HG03097 (cell line): ENCODE data around the gene OR4K5.
"Not testable (repeated sequence)": the region's sequence is repeated elsewhere in the genome, so short reads cannot be mapped to it uniquely, and the experiment has no call there.

Experiments
- ATAC-seq: cut with Tn5 transposase; IDR thresholded peaks from one replicate; pipeline ENCODE4 v1.9.1; 2021; ENCODE audit not compliant: unreplicated experiment, low FRiP score

Gene OR4K5

GRCh38 chr14:19920021-19920657 is at the start of gene OR4K5:
TSS of gene OR4K5 (plus strand) at chr14:19920607. CDS start at chr14:19920607, 0 bp downstream.
- ATAC-seq = no peak

DNA sequence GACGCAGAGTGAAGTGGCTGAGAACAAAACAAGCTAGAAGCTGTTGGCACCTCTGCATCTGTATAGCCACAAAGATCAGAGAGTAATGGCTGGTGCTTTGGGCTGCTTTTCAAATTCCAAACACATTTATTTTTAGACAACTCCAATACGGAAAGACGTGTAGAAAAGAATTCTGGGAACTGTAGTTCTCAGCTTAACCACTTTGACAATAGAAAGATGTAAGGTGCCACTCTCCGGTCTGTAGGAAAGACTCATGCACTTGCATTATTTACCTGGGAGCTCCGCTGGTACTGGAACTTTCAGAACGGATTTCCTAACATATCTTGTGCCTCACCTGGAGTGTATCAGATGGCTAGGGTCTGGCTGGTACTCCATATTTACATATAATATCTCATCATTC is 47.2 kb upstream of the OR4K5 start:
- ATAC-seq = no peak

DNA sequence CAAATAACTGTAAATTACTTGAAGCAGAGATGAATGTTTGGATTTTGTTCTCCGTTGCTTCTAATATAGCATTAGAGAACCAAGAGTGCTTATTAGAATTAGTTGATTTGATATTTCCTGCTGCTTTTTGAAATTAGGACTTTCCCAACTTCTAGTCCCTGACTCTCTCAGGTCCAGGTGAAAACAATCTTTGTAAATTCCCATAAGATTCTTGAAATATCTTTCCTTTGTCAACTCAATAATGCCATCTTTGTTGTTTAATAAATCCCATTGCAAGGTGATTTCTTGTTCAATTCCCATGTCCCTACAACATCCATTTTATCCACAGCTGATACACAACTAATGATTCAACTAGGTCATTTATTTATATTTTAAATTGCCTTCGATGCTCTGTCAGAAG is 45.6 kb upstream of the OR4K5 start, which contains the start of gene OR4K2:
Gene OR4K2, plus strand, starts transcription at position 301 of the 400 bp plus-strand sequence. CDS start 1,126 bp downstream, outside the sequence.
- ATAC-seq = no peak

DNA sequence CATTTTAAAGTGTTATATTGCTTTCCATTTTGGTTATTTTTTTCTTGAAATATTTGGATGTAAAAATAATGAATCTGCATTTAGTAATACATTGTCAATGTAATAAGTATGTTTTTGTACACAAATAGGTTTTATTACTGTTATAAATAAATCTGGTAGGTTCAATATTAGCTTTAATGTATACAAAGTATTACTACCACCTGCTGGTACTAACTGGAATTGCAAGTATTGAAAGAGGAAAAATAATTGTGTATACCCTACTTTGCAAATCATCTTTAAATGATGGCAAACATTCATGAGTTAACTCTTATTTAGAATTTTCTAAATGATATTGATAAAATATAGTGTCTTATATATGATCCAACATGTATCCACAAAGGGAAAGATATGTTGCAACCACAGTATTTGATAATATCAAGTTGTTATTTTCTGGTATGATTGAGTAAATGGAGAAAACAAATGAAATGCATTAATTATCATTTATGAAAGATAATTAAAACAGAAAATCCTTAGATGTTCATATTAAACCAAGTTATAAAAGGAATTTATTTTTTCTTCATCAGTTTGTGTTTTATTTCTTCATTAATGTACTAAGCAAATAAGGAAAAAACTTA is 42.3 kb upstream of the OR4K5 start:
- no peak for ATAC-seq

DNA sequence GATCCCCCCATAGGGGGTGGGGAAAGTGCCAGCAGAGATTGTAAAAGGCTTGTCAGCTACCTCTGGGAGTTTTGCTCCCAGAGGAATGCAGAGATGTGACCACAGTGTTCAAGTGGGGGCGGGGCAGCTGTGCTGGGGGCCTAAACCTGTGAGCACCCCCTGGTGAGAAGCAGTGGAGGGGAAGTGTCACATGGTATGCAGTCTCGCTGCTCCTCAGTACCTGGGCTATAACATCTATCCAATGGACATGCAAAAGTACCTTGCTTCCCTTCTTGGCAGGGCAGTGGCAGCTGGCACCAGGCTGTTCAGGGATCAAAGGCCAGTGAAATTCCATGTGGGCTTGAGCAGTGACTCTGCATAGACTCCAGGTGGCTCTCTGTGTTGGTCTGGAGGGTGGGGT is 25.1 kb upstream of the OR4K5 start:
- no peak for ATAC-seq

DNA sequence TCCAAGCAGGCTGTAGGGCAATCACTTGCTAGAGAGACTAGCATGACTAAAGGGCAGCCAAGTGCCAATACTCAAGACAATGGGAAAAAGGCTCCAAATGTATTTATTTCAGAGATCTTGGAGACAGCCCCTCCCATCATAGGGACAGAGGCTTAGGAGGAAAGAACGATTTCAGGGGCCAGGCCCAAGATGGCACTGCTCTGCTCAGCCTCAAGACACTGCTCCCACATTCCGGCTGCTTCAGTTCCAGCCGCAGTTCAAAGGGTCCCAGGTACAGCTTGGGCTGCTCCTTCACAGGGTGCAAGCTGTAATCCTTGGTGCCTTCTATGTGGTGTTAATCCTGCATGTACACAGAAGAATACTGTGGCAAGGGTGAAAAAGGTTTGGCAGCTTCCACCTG is 19.4 kb upstream of the OR4K5 start:
- ATAC-seq = no peak

GRCh38 chr14:19902409-19902808 is 18.0 kb upstream of the OR4K5 start:
- no peak for ATAC-seq

DNA sequence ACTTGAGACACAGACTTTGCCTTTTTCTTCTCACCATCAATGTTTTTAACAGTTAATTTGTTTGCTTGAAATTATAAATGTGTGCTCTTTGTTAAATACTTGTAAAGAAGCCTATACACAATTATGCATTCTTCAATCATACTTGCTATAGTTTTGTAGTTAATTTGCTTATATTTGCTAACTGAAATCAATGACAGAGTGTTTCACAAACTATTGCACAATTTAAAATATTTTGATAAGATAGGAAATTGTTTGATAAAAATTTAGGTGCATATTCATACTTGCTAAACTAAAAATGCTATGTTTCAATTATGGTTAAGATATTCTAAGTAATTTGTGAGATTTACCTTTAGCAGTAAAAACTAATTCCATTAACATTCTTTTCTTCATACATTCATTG is 13.7 kb upstream of the OR4K5 start:
- no peak for ATAC-seq

- no peak for ATAC-seq
Observed at GRCh38 chr14:19911114-19911513, 9.3 kb upstream of the OR4K5 start.

- ATAC-seq = no peak
Observed at GRCh38 chr14:19917243-19917642, 3.2 kb upstream of the OR4K5 start.

DNA sequence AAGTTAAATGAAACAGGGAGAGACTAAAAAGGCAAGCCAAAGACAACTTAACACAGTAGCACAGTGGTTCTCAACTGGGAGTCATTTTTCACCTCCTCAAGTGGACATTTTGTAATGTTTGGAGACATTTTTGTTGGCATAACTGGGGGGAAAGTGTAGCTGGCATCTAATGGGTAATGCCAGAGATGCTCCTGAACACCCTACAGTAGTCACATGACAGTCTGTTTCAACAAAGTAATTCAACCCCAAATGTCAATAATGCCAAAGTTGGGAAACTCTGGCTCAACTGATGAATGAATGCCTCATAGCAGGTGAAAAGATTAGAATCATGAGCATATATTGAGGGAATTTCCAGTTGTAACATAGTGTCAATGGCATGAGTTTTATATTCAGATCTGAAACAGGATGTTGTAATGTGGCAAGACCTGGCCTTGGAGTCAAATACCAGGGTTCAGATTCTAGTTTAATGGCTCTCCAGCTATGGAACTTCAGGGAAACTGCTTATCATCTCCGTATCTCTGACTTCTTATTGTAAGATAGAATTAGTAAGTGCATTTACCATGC is 2.4 kb upstream of the OR4K5 start:
- no peak for ATAC-seq

GRCh38 chr14:19918553-19919264 is 1.7 kb upstream of the OR4K5 start:
- no peak for ATAC-seq

DNA sequence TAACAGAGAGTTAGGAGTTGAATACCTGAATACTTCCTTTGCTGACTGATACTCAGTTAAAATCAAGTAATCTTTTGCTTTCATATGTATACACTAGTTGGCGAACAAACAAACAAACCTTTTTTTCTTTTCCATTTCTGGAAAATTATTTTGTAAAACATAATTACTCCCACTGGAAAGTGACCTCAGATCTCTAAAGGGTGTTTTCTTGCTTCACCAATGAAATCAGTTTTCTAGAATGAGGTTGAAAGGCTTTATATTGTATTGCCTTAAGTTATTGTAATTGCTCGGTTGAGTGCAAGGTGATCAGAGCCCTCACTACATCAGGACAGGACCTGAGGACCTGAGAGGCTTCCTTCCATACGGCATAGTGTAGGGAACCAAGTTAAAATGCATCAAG is 10.2 kb downstream of the OR4K5 start, which contains the start of gene OR4K1:
Gene OR4K1, plus strand, starts transcription at position 301 of the 400 bp plus-strand sequence. CDS start 4,750 bp downstream, outside the sequence.
- ATAC-seq = no peak

DNA sequence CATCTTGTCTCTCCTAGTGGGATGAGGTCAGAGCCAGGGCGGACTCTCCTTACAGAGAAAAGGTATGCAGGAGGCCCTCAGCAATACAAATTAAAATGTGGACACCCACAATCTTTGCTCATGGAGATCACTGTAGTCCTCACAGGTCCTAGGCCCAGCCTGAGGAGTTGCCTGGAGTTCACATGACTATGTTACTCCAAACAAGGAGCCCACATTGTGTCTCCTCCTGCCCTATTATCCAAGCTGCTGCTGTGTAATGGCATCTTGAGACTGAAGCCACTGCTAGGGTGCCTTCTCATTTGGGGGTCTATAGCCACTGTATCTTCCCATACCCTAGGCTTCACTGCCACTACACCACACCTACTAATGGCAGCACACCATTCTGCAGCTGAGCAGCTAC is 21.3 kb downstream of the OR4K5 start:
- no peak for ATAC-seq

- no peak for ATAC-seq
Observed at GRCh38 chr14:19947413-19948090, 27.1 kb downstream of the OR4K5 start.

DNA sequence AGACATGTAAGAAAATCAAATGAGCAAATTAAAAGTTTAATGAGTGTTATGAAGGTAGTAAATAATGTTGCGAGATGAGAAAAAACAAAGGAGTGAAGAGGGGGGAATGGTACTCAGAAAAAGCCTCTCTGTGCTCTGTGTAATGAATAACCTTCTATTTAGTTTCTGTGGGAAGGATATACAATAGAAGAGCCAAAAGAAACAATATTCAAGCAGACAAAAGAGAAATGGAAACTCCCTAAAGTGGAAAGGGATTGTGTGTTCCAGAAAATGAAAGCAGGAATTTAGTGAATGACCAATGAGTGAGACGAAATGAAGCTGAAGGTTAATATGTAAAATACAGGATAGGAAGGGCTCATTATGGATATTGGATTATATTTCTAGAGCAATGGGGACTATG is 28.8 kb downstream of the OR4K5 start:
- no peak for ATAC-seq

GRCh38 chr14:19969735-19970134 is 49.3 kb downstream of the OR4K5 start:
- ATAC-seq = not testable (repeated sequence)
